Activated CD8-positive, alpha-beta memory T cell treated with anti-CD3 and anti-CD28 coated beads for 24 hours (primary cell): ENCODE data around the gene EPYC.
"Not testable (repeated sequence)": the region's sequence is repeated elsewhere in the genome, so short reads cannot be mapped to it uniquely, and the experiment has no call there.

Experiments used
- DNase-seq: peaks from one replicate; pipeline ENCODE4 v3.0.0-alpha.2; 2020

EPYC gene

GRCh38 chr12:90989686-90990111, 15.1 kb downstream of the EPYC start:
- DNase-seq: no peak

- DNase-seq: no peak
Observed at GRCh38 chr12:90987520-90987919, 17.3 kb downstream of the EPYC start.

- DNase-seq: no peak
Observed at GRCh38 chr12:90987101-90987500, 17.7 kb downstream of the EPYC start.

GRCh38 chr12:90985331-90985730, 19.4 kb downstream of the EPYC start:
- DNase-seq: not testable (repeated sequence)

- DNase-seq: no peak
Observed at GRCh38 chr12:90984114-90984513, 20.7 kb downstream of the EPYC start.

- DNase-seq: no peak
Observed at GRCh38 chr12:90982170-90982569, 22.6 kb downstream of the EPYC start.

- DNase-seq: no peak
Observed at GRCh38 chr12:90979951-90980350, 24.8 kb downstream of the EPYC start.

- no peak for DNase-seq
Observed at GRCh38 chr12:90979019-90979418, 25.8 kb downstream of the EPYC start.

GRCh38 chr12:90978117-90978770, 26.5 kb downstream of the EPYC start:
- DNase-seq: no peak

- DNase-seq: no peak
Observed at GRCh38 chr12:90977224-90977623, 27.5 kb downstream of the EPYC start.

GRCh38 chr12:90974286-90974685, 30.5 kb downstream of the EPYC start:
- no peak for DNase-seq

- DNase-seq: no peak
Observed at GRCh38 chr12:90972226-90972625, 32.5 kb downstream of the EPYC start.

- DNase-seq: no peak
Observed at GRCh38 chr12:90970911-90971310, 33.9 kb downstream of the EPYC start.

- no peak for DNase-seq
Observed at GRCh38 chr12:90970471-90970870, 34.3 kb downstream of the EPYC start.

- no peak for DNase-seq
Observed at GRCh38 chr12:90969851-90970250, 34.9 kb downstream of the EPYC start.

- no peak for DNase-seq
Observed at GRCh38 chr12:90969346-90969745, 35.4 kb downstream of the EPYC start.

- DNase-seq: no peak
Observed at GRCh38 chr12:90965204-90965603, 39.6 kb downstream of the EPYC start.

- DNase-seq: no peak
Observed at GRCh38 chr12:90964616-90965015, 40.2 kb downstream of the EPYC start.

GRCh38 chr12:90963946-90964345, 40.8 kb downstream of the EPYC start:
- DNase-seq: no peak

GRCh38 chr12:90961154-90961553, 43.6 kb downstream of the EPYC start:
- no peak for DNase-seq

- no peak for DNase-seq
Observed at GRCh38 chr12:90959538-90960139, 45.1 kb downstream of the EPYC start.

GRCh38 chr12:90959032-90959431, 45.7 kb downstream of the EPYC start:
- no peak for DNase-seq

GRCh38 chr12:90958347-90958746, 46.4 kb downstream of the EPYC start:
- no peak for DNase-seq

- no peak for DNase-seq
Observed at GRCh38 chr12:90954921-90955320, 49.9 kb downstream of the EPYC start, which contains the start of gene CCER1. TSS of gene CCER1 (minus strand) at chr12:90955176. CDS start at chr12:90954742, 434 bp downstream.

- no peak for DNase-seq
Observed at GRCh38 chr12:90954428-90954827, 50.3 kb downstream of the EPYC start.
